ENCODE measurements around the gene CDC42BPA.

The CDC42BPA gene

DNA sequence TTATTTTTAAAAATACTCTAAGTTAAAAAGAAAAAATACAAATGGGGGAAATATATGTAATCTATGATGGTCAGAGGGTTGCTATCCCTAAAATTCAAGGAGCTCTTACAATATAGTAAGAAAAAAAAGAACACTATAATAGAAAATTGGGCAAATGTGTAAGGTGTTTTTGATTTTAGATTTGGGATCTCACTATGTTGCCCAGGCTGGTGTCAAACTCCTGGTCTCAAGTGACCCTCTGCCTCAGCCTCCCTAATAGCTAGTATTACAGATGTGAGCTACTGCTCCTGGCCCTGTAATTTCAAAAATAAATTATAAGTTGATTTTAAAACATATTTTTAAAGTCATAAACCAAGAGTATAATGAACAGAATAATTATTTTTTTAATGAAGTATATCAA is 45.9 kb downstream of the CDC42BPA start:
- TF ChIP-seq, protein P1, sequence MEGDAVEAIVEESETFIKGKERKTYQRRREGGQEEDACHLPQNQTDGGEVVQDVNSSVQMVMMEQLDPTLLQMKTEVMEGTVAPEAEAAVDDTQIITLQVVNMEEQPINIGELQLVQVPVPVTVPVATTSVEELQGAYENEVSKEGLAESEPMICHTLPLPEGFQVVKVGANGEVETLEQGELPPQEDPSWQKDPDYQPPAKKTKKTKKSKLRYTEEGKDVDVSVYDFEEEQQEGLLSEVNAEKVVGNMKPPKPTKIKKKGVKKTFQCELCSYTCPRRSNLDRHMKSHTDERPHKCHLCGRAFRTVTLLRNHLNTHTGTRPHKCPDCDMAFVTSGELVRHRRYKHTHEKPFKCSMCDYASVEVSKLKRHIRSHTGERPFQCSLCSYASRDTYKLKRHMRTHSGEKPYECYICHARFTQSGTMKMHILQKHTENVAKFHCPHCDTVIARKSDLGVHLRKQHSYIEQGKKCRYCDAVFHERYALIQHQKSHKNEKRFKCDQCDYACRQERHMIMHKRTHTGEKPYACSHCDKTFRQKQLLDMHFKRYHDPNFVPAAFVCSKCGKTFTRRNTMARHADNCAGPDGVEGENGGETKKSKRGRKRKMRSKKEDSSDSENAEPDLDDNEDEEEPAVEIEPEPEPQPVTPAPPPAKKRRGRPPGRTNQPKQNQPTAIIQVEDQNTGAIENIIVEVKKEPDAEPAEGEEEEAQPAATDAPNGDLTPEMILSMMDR (conservative IDR thresholded peaks at IDR 0.05; ENCODE audit: low read length) = no peak
- DNase-seq (ENCODE audit: low read depth) = no peak
- no peak overlapping the region for H3K4me3 ChIP-seq (ENCODE audit: low read length)

DNA sequence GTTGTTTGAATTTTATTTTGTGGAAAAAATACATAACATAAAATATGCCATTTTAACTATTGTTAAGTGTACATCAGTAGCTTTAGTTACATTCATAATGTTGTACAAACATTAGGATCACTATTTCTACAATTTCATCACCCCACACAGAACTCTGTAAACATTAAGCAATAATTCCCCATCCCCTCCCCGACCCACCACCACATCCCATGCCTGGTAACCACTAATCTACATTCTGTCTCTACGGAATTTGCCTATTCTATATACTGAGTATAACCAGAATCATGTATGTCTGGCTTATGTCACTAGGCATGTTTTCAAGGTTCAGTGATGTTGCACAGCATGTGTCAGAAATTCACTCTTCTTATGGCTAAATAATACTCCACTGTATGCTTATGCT is 47.7 kb downstream of the CDC42BPA start:
- no peak for DNase-seq (ENCODE audit: low read depth)
- TF ChIP-seq, protein P1 (conservative IDR thresholded peaks at IDR 0.05; ENCODE audit: low read length) = no peak
- no peak overlapping the region for H3K4me3 ChIP-seq (ENCODE audit: low read length)

DNA sequence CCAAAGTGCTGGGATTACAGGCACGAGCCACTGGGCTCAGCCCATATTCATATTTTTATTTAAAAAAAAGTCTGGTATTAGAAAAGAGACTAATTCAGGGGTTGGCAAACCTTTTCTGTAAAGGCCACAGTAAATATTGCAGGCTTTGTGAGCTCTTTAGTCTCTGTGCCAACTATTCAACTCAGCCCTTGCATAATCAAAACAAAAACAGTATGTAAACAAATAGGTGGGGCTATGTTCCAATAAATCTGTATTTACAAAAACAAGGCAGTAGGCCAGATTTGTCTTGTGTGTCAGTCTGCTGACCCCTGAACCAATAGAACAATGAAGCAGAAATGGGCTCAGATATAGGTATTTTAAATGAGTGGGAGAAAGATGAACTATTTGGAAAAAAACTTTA is 49.3 kb downstream of the CDC42BPA start:
- TF ChIP-seq, protein P1 (conservative IDR thresholded peaks at IDR 0.05; ENCODE audit: low read length) = no peak
- no peak overlapping the region for H3K4me3 ChIP-seq (ENCODE audit: low read length)
- peak; percentile 39 for DNase-seq (ENCODE audit: low read depth)

DNA sequence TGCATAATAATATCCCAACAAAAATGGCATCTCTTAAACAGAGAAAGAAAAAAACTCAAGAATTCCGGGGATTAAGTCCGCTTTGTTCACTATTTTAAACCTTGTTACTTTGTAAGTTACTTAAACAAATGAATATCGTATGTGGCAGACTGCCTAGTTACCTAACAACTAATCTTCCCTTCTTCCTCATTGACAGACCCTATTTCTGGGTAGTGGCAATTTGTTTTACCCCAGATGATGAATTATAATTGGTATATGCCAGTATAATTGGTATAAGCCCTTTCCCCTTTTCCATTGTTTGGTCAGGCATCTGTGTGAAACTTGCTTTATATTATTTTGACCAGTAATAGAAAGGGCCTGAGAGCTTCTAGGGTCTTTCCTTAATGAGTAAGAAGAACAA is 52.4 kb downstream of the CDC42BPA start:
- no peak for DNase-seq (ENCODE audit: low read depth)
- H3K4me3 ChIP-seq (ENCODE audit: low read length) = no peak overlapping the region
- TF ChIP-seq, protein P1 (conservative IDR thresholded peaks at IDR 0.05; ENCODE audit: low read length) = no peak

DNA sequence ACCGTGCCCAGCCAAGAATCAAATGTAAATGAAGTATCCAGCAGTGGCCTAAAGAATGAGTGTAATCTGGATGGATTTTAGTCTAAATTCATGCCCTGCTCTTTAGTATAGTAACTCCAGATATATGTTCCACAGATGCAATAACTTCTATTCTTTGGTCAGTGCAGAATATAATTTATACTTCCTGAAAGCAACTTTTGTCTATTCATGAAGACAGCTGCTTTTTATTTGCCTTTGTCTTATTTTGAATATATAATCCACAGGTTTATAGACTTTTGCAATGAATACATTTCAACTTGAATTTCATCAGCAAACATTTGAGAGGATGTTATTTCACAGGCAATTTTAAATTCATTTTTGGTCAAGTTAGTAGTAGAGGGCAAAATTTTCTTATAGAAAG is 54.4 kb downstream of the CDC42BPA start:
- no peak overlapping the region for H3K4me3 ChIP-seq (ENCODE audit: low read length)
- no peak for DNase-seq (ENCODE audit: low read depth)
- TF ChIP-seq, protein P1 (conservative IDR thresholded peaks at IDR 0.05; ENCODE audit: low read length) = no peak

DNA sequence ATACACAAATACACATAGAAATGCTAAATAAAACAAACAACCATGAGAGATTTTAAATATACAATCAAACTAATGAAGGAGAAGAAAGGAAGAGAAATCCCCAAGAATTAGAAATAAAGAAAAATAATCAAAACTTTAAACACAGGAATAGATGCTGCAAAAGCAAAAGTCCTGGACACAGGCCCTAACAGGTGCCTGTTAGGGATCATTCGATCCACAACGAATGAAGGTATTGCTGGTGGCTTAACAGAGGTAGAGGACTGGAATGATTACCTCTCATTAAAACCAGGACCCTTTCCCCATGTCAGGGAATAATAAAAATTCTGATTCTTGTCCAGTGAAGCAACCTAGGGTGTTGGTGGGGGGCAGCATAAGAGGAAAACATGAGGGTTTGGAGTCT is 56.8 kb downstream of the CDC42BPA start:
- DNase-seq (ENCODE audit: low read depth) = no peak
- TF ChIP-seq, protein P1 (conservative IDR thresholded peaks at IDR 0.05; ENCODE audit: low read length) = no peak
- no peak overlapping the region for H3K4me3 ChIP-seq (ENCODE audit: low read length)

DNA sequence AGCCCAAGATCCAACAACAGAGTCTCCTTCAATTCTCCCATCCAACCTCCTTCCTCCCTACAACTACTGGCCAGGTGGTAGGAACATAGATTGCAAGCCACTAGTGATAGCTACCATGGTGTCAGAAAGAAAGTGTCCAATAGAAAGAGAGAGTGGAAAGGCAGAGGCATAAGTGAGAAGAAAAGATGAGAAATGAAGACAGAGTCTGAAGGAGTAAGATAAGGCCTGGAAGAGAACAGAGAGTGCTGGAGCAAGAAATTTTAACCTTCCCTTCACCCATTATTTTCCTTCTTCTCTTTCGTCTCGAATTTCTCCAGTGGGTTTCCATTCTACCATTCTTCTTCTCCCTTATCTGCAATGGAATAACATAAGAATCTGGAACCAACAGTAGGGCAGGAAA is 57.9 kb downstream of the CDC42BPA start:
- no peak overlapping the region for H3K4me3 ChIP-seq (ENCODE audit: low read length)
- TF ChIP-seq, protein P1 (conservative IDR thresholded peaks at IDR 0.05; ENCODE audit: low read length) = no peak
- no peak for DNase-seq (ENCODE audit: low read depth)

All from AG10803 (cell line).